Activated CD4-positive, alpha-beta T cell treated with anti-CD3 and anti-CD28 coated beads for 36 hours (primary cell): ENCODE results near the gene CGGBP1. TPM values are rescaled to one million over a fixed set of nuclear protein-coding genes. Genes with fewer than 3 reads are reported as not detected.
A peak's percentile ranks its signal among the peaks of the same experiment; 100 is the strongest.

Source experiments
- ATAC-seq: fragments of 200-7000 bp; cut with Tn5 transposase; one replicate; pipeline ENCODE4 v1.10.0; 2021; ENCODE audit warnings: mild to moderate bottlenecking, moderate library complexity
- CTCF ChIA-PET: fragments of 350-600 bp; sonication (Branson Sonifier 250); formaldehyde crosslinking; loops from one replicate; lab custom pipeline; 2021; ENCODE audit warnings: antibody characterized with exemption; lab: Charles Lee
- POLR2A ChIA-PET: fragments of 350-600 bp; sonication (Branson Sonifier 250); formaldehyde crosslinking; loops from one replicate; lab custom pipeline; 2021; ENCODE audit warnings: antibody characterized with exemption, inconsistent platforms; lab: Charles Lee
- DNase-seq: peaks from one replicate; pipeline ENCODE4 v3.0.0-alpha.2; 2020
- H3K27ac Mint-ChIP-seq: one replicate; pipeline ENCODE4 v1.8.0; 2021; ENCODE audit warnings: mixed read lengths
- H3K27me3 Mint-ChIP-seq: one replicate; pipeline ENCODE4 v1.8.0; 2021; ENCODE audit warnings: mixed read lengths
- H3K36me3 Mint-ChIP-seq: one replicate; pipeline ENCODE4 v1.8.0; 2021; ENCODE audit warnings: low read depth, mixed read lengths
- H3K4me1 Mint-ChIP-seq: one replicate; pipeline ENCODE4 v1.8.0; 2021; ENCODE audit warnings: mixed read lengths
- H3K4me3 Mint-ChIP-seq: one replicate; pipeline ENCODE4 v1.8.0; 2021; ENCODE audit warnings: mild to moderate bottlenecking, moderate library complexity, mixed read lengths
- H3K9me3 Mint-ChIP-seq: one replicate; pipeline ENCODE4 v1.8.0; 2021; ENCODE audit warnings: low read depth, mixed read lengths
- intact Hi-C, 2 experiments: fragments of 100-400 bp; cut with DNase I in 1 of 2; cut with micrococcal nuclease in 1 of 2; formaldehyde crosslinking; loops; one replicate each; pipeline versions ENCODE4 v1.14.2 to v1.15.1; 2022 to 2024; cut with DNase I, micrococcal nuclease
- total RNA-seq, 2 experiments: library from RNA; stranded (reverse); gene quantifications; one replicate each; pipeline ENCODE4 v1.2.3, GENCODE V29; 2021

Gene CGGBP1
- total RNA-seq, 2 experiments from 2014 or later: 85.4 to 95.5 TPM

- Mint-ChIP-seq H3K36me3 (no peaks in the 10 kb centered on the region), H3K27ac (no peak overlapping the region), H3K4me1 (no peaks in the 10 kb centered on the region), H3K9me3 (no peaks in the 10 kb centered on the region), H3K27me3 (no peaks in the 10 kb centered on the region), H3K4me3 (no peak overlapping the region)
- CTCF ChIA-PET: interaction anchor here (1.0 kb wide), 1 partner anchor 23 kb away, joined by 3 read pairs; no protein-coding TSS in a partner anchor
- ATAC-seq (no peak), DNase-seq (no peak)
- POLR2A ChIA-PET: no interaction called here
- intact Hi-C loops: no loop called here
Measured at GRCh38 chr3:88010810-88011209, 48.0 kb downstream of the CGGBP1 start.

DNA sequence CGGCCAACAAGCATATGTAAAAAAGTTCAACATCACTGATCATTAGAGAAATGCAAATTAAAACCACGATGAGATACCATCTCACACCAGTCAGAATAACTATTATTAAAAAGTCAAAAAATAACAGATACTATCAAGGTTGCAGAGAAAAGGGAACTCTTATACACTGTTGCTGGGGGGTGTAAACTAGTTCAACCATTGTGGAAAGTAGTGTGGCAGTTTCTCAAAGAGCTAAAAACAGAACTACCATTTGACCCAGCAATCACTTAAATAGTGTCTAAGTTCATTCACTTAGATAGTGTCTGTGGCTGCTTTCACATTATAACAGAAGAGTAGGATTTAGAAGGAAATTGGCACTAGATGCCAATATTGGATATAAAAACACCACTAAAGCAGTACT lies 49.7 kb downstream of the CGGBP1 start:
- CTCF ChIA-PET: interaction anchor here (1.1 to 1.4 kb wide), 2 partner anchors 10 to 176 kb away, joined by 3 to 5 read pairs; no protein-coding TSS in a partner anchor
- POLR2A ChIA-PET: no interaction called here
- DNase-seq (no peak), ATAC-seq (no peak)
- Mint-ChIP-seq H3K36me3 (no peaks in the 10 kb centered on the region), H3K27me3 (no peaks in the 10 kb centered on the region), H3K27ac (no peak overlapping the region), H3K9me3 (no peaks in the 10 kb centered on the region), H3K4me3 (no peak overlapping the region), H3K4me1 (no peaks in the 10 kb centered on the region)
- intact Hi-C loops: no loop called here

GRCh38 chr3:88005066-88005465 lies 53.7 kb downstream of the CGGBP1 start:
- intact Hi-C loops: no loop called here
- Mint-ChIP-seq H3K9me3 (no peaks in the 10 kb centered on the region), H3K27me3 (no peaks in the 10 kb centered on the region), H3K36me3 (no peaks in the 10 kb centered on the region), H3K27ac (no peak overlapping the region), H3K4me3 (no peak overlapping the region), H3K4me1 (peaks cover 7% of the 10 kb centered on the region)
- ChIA-PET CTCF (interaction anchor here (0.6 to 2.0 kb wide), 8 partner anchors 10 to 745 kb away, joined by 3 to 18 read pairs (median 4); no protein-coding TSS in a partner anchor), POLR2A (interaction anchor here (0.6 kb wide), 1 partner anchor 149 kb away, joined by 3 read pairs; no protein-coding TSS in a partner anchor)
- ATAC-seq: peak; percentile 39
- DNase-seq: no peak

DNA sequence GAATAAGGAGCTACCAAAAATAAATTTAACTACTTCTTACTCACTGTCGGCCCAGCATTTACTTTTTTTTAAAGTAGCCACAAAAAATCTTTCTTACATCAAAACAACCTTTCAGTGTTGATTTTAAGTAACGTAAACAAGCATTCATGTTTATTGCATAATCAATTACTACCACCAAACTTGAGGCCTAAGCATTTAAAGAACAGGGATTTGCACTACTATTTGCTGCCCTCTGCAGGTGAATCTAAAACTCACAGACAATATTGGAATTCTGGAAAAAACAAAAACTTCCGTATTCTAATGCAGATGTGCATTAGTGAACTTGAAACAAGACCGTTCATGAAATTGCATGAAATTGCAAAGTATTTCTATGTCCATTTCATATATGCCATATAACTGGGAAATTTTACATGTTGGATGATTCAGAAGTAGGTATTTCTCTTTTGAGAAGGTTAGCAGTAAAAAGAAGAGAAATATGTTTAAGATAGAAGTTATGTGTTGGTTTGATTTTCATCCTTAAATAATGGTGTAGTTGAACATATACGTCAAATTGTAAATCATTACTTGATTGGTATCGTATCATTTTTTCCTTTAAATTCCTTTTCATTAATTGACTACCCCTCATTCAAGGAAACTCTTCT lies 55.6 kb downstream of the CGGBP1 start:
- no peaks in the 10 kb centered on the region for H3K27me3 Mint-ChIP-seq
- no peak overlapping the region for H3K4me3 Mint-ChIP-seq
- POLR2A ChIA-PET: no interaction called here
- ATAC-seq (no peak), DNase-seq (no peak)
- intact Hi-C loops: loop anchor here (1.0 to 5.0 kb wide), 8 partner anchors 102 to 705 kb away; no protein-coding TSS in a partner anchor
- no peaks in the 10 kb centered on the region for H3K36me3 Mint-ChIP-seq
- H3K4me1 Mint-ChIP-seq: peaks cover 7% of the 10 kb centered on the region
- CTCF ChIA-PET: interaction anchor here (0.6 to 1.0 kb wide), 10 partner anchors 10 to 705 kb away, joined by 3 to 7 read pairs (median 4); no protein-coding TSS in a partner anchor
- no peaks in the 10 kb centered on the region for H3K9me3 Mint-ChIP-seq
- no peak overlapping the region for H3K27ac Mint-ChIP-seq

- H3K4me1 Mint-ChIP-seq: peaks cover 11% of the 10 kb centered on the region
- no peak overlapping the region for H3K27ac Mint-ChIP-seq
- CTCF ChIA-PET: interaction anchor here (0.6 to 1.8 kb wide), 14 partner anchors 11 to 704 kb away, joined by 3 to 7 read pairs (median 3); no protein-coding TSS in a partner anchor
- H3K4me3 Mint-ChIP-seq: no peak overlapping the region
- H3K36me3 Mint-ChIP-seq: no peaks in the 10 kb centered on the region
- intact Hi-C loops: loop anchor here (2.0 to 5.0 kb wide), 5 partner anchors 102 to 704 kb away; no protein-coding TSS in a partner anchor
- DNase-seq (no peak), ATAC-seq (no peak)
- no peaks in the 10 kb centered on the region for H3K27me3 Mint-ChIP-seq
- POLR2A ChIA-PET: no interaction called here
- H3K9me3 Mint-ChIP-seq: no peaks in the 10 kb centered on the region
Measured at GRCh38 chr3:88002448-88002847, 56.4 kb downstream of the CGGBP1 start.

Other genes with a start within 250 kb of the CGGBP1 start
- 10 to 100 TPM; 21.3 to 28.9 TPM for gene ZNF654, start 250 bp upstream of the CGGBP1 start, total RNA-seq
- 10 to 100 TPM; 22.4 to 27.4 TPM for gene C3orf38, start 91.0 kb upstream of the CGGBP1 start, total RNA-seq